ENCODE measurements around the gene MUC4.
"Not testable (repeated sequence)": the region's sequence is repeated elsewhere in the genome, so short reads cannot be mapped to it uniquely, and the experiment has no call there.

Gene MUC4

GRCh38 chr3:195731356-195731905 is 80.3 kb downstream of the MUC4 start:
- H3K4me3 ChIP-seq (ENCODE audit: low read depth, low read length): no peak overlapping the region
- TF ChIP-seq CTCF (IDR thresholded peaks at IDR 0.05; ENCODE audit: borderline replicate concordance, insufficient read depth, low read depth, low read length): no peak

GRCh38 chr3:195729476-195730251 is 82.1 kb downstream of the MUC4 start:
- H3K4me3 ChIP-seq (ENCODE audit: low read depth, low read length): no peak overlapping the region
- TF ChIP-seq CTCF (IDR thresholded peaks at IDR 0.05; ENCODE audit: borderline replicate concordance, insufficient read depth, low read depth, low read length): no peak

DNA sequence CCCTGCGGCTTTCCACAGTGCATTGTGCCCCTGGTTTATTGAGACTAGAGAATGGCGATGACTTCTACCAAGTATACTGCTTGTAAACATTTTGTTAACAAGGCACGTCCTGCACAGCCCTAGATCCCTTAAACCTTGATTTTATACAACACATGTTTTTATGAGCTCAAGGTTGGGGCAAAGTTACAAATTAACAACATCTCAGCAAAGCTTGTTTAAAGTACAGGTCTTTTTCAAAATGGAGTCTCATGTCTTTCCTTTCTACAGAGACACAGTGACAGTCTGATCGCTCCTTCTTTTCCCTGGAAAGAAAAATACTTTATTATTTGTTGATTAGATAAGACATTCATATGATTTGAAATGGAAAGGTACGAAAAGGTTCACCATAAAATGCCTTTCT is 82.9 kb downstream of the MUC4 start:
- not testable (repeated sequence) for H3K4me3 ChIP-seq (ENCODE audit: low read depth, low read length)

- H3K4me3 ChIP-seq (ENCODE audit: low read depth, low read length): no peak overlapping the region
- TF ChIP-seq CTCF (IDR thresholded peaks at IDR 0.05; ENCODE audit: borderline replicate concordance, insufficient read depth, low read depth, low read length): no peak
Observed at GRCh38 chr3:195727606-195728195, 84.0 kb downstream of the MUC4 start.

DNA sequence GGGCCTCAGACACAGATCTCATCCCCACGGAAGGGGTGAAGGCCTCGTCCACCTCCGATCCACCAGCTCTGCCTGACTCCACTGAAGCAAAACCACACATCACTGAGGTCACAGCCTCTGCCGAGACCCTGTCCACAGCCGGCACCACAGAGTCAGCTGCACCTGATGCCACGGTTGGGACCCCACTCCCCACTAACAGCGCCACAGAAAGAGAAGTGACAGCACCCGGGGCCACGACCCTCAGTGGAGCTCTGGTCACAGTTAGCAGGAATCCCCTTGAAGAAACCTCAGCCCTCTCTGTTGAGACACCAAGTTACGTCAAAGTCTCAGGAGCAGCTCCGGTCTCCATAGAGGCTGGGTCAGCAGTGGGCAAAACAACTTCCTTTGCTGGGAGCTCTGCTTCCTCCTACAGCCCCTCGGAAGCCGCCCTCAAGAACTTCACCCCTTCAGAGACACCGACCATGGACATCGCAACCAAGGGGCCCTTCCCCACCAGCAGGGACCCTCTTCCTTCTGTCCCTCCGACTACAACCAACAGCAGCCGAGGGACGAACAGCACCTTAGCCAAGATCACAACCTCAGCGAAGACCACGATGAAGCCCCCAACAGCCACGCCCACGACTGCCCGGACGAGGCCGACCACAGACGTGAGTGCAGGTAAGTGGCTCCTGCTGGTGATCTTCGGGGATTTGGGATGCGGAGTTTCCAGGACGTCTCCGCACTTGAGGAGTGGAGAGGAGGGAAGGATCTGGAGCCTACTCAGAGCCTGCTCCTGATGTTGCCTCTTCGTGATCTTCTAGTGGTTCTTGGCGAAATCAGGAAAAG is 85.6 kb downstream of the MUC4 start:
- H3K4me3 ChIP-seq (ENCODE audit: low read depth, low read length): not testable (repeated sequence)

DNA sequence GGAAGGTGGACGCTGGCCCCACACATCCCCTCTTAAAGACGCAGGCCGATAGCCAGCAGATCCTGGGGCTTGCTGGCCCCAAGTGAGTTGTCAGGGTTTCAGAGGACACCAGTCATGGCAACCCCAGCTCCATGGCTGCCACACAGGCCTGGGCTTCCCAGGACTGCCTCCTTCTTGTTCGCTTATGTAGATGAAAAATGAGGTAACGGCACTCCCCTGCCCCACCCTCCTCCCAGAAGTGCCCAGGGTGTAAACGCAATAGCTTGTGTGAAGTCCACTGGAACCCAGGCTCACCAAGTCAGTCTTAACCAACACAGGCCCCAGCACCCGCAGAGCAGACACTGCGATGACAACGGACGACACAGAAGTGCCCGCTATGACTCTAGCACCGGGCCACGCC is 87.4 kb downstream of the MUC4 start:
- H3K4me3 ChIP-seq (ENCODE audit: low read depth, low read length): not testable (repeated sequence)

DNA sequence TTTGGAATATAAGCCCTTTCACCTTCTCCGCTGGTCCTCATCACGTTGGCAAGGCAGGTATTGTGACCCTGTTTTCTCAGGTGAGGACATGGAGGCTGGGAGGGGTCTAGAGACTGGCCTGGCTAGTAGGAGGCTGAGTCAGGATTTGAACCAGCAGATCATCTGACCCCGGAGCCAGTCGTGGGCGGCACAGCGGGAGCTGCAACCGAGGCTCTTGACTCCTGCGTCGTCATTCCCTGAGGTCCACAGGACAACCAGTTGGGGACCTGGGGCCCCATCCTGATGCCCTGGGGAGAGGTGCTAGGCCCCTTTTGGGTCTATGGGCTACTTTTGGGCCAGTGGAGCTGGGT is 88.8 kb downstream of the MUC4 start:
- not testable (repeated sequence) for H3K4me3 ChIP-seq (ENCODE audit: low read depth, low read length)

GRCh38 chr3:195722139-195722995 is 89.4 kb downstream of the MUC4 start:
- H3K4me3 ChIP-seq (ENCODE audit: low read depth, low read length): not testable (repeated sequence)

- H3K4me3 ChIP-seq (ENCODE audit: low read depth, low read length): not testable (repeated sequence)
Observed at GRCh38 chr3:195720831-195721506, 90.8 kb downstream of the MUC4 start, which contains the start of gene MUC20. Gene MUC20 (plus strand): TSS chr3:195720978. CDS start chr3:195721008, 30 bp downstream.

DNA sequence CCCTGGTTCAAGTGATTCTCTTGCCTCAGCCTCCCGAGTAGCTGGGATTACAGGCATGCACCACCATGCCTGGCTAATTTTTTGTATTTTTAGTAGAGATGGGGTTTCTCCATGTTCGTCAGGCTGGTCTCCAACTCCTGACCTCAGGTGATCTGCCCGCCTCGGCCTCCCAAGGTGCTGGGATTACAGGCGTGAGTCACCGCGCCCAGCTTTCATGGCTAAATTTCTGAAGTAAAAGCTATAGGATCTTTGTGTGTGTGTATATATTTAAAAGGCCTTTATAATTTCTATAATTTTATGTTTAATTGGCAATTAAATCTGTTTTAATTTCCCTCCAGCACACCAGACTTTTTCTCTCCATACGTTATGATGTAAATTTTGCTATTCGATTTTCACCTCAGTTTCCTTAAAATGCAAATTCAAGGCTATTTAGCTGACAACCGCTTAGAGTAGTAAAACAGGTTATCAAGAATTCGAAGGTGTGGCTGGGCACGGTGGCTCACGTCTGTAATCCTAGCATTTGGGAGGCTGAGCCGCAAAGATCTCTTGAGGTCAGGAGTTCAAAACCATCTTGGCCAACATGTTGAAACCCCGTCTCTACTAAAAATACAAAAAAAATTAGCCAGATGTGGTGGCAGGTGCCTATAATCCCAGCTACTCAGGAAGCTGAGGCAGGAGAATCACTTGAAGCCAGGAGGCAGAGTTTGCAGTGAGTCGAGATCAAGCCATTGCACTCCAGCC is 92.0 kb downstream of the MUC4 start:
- not testable (repeated sequence) for H3K4me3 ChIP-seq (ENCODE audit: low read depth, low read length)

Measured in GM12875 (cell line).